Neural cell (in vitro differentiated cells): ENCODE data around the gene CEACAM6. TPM values are rescaled to one million over a fixed set of nuclear protein-coding genes. Genes with fewer than 3 reads are reported as not detected.

Experiments
- H2AFZ ChIP-seq: fragments of 200-600, 300-800 bp; sonication (generic), shearing (Covaris generic); 2 replicates; pipeline ENCODE4 v1.6.0; 2014; ENCODE audit warnings: low read depth, mild to moderate bottlenecking, antibody characterized with exemption, low read length, moderate library complexity
- H3F3A ChIP-seq: fragments of 200-600 bp; shearing (Covaris generic); 2 replicates; pipeline ENCODE4 v1.6.1; 2016; ENCODE audit warnings: mild to moderate bottlenecking, moderate library complexity, mixed read lengths, antibody characterized with exemption, low read length; ENCODE audit not compliant: insufficient read depth, poor library complexity, severe bottlenecking
- H3K27ac ChIP-seq: fragments of 200-600, 300-800 bp; sonication (generic), shearing (Covaris generic); 2 replicates; pipeline ENCODE4 v1.5.1; 2014; ENCODE audit warnings: mild to moderate bottlenecking, low read length, moderate library complexity
- H3K27me3 ChIP-seq: fragments of 300-800, 200-600 bp; sonication (generic), shearing (Covaris generic); 2 replicates; pipeline ENCODE4 v1.6.0; 2014; ENCODE audit warnings: mild to moderate bottlenecking, low read depth, low read length, moderate library complexity; ENCODE audit not compliant: insufficient read depth
- H3K36me3 ChIP-seq: fragments of 300-800, 200-600 bp; sonication (generic), shearing (Covaris generic); 2 replicates; pipeline ENCODE4 v1.5.1; 2014; ENCODE audit warnings: mild to moderate bottlenecking, antibody characterized with exemption, low read length, moderate library complexity; ENCODE audit not compliant: insufficient read depth
- H3K4me2 ChIP-seq: fragments of 300-800, 200-600 bp; sonication (generic), shearing (Covaris generic); 2 replicates; pipeline ENCODE4 v1.6.0; 2014; ENCODE audit warnings: mild to moderate bottlenecking, low read length
- H3K4me3 ChIP-seq: fragments of 300-800, 200-600 bp; sonication (generic), shearing (Covaris generic); 2 replicates; pipeline ENCODE4 v1.5.1; 2014; ENCODE audit warnings: mild to moderate bottlenecking, low read length, moderate library complexity
- H3K79me2 ChIP-seq: fragments of 200-600 bp; shearing (Covaris generic); replicated peaks from 2 replicates; pipeline ENCODE4 v1.6.0; 2014; ENCODE audit warnings: mild to moderate bottlenecking, low read length, moderate library complexity; ENCODE audit not compliant: insufficient read depth
- H3K9ac ChIP-seq: fragments of 300-800, 200-600 bp; sonication (generic), shearing (Covaris generic); 2 replicates; pipeline ENCODE4 v1.6.1; 2016; ENCODE audit warnings: mild to moderate bottlenecking, low read length, mixed read lengths
- H3K9me2 ChIP-seq: fragments of 200-600 bp; shearing (Covaris generic); 2 replicates; pipeline ENCODE4 v1.6.1; 2016; ENCODE audit warnings: mild to moderate bottlenecking, low read length, mixed read lengths; ENCODE audit not compliant: insufficient read depth
- H3K9me3 ChIP-seq: fragments of 200-600, 300-800 bp; sonication (generic), shearing (Covaris generic); 2 replicates; pipeline ENCODE4 v1.6.1; 2016; ENCODE audit warnings: mild to moderate bottlenecking, mixed run types, low read length, moderate library complexity, mixed read lengths
- H4K20me1 ChIP-seq: fragments of 200-600 bp; shearing (Covaris generic); 2 replicates; pipeline ENCODE4 v1.6.1; 2016; ENCODE audit warnings: mild to moderate bottlenecking, mixed run types; ENCODE audit not compliant: insufficient read depth
- EP300 ChIP-seq: fragments of 450-650 bp; conservative IDR thresholded peaks from 2 replicates; pipeline ENCODE4 v1.6.1; 2014; ENCODE audit warnings: antibody characterized with exemption, mild to moderate bottlenecking, moderate library complexity; ENCODE audit not compliant: poor library complexity, severe bottlenecking
- EZH2 ChIP-seq: fragments of 200-600, 300-800 bp; shearing (Covaris generic), sonication (generic); IDR thresholded peaks from 2 replicates; pipeline ENCODE4 v1.6.1; 2014; ENCODE audit warnings: antibody characterized with exemption, low read length, borderline replicate concordance, mild to moderate bottlenecking; ENCODE audit not compliant: insufficient read depth, poor library complexity, severe bottlenecking
- MXI1 ChIP-seq: fragments of 450-650 bp; conservative IDR thresholded peaks from 2 replicates; pipeline ENCODE4 v1.6.1; 2014; ENCODE audit warnings: antibody characterized with exemption, mild to moderate bottlenecking; ENCODE audit not compliant: poor library complexity, severe bottlenecking
- POLR2AphosphoS5 ChIP-seq: IDR thresholded peaks from 2 replicates; pipeline ENCODE4 v1.6.1; 2012
- RAD21 ChIP-seq: fragments of 450-650 bp; conservative IDR thresholded peaks from 2 replicates; pipeline ENCODE4 v1.6.1; 2014; ENCODE audit warnings: antibody characterized with exemption, mild to moderate bottlenecking, moderate library complexity
- REST ChIP-seq: IDR thresholded peaks from 2 replicates; pipeline ENCODE4 v1.6.1; 2012; ENCODE audit warnings: borderline replicate concordance
- SMC3 ChIP-seq: fragments of 450-650 bp; conservative IDR thresholded peaks from 2 replicates; pipeline ENCODE4 v1.6.1; 2014; ENCODE audit warnings: antibody characterized with exemption, mild to moderate bottlenecking, moderate library complexity; ENCODE audit not compliant: poor library complexity
- TAF1 ChIP-seq: IDR thresholded peaks from 2 replicates; pipeline ENCODE4 v1.6.1; 2012; ENCODE audit warnings: low read depth
- polyA plus RNA-seq: library from polyadenylated mRNA; depleted of rRNA; stranded (reverse); fragments of >200 nt; gene quantifications from 2 replicates; pipeline ENCODE4 v1.2.3, GENCODE V29; 2014
- TF ChIP-seq, protein P1 (sequence below): fragments of 450-650 bp; IDR thresholded peaks from 2 replicates; pipeline ENCODE4 v1.5.1; 2014; ENCODE audit warnings: antibody characterized with exemption, mild to moderate bottlenecking, moderate library complexity; ENCODE audit not compliant: poor library complexity, severe bottlenecking

The CEACAM6 gene
- polyA plus RNA-seq, 1 donor from 2014 or later, result not detected

GRCh38 chr19:41776700-41777099, 21.4 kb downstream of the CEACAM6 start:
- Histone ChIP-seq H3F3A (no peaks in the 10 kb centered on the region), H4K20me1 (no peaks in the 10 kb centered on the region), H3K27ac (no peak overlapping the region), H2AFZ (no peak overlapping the region), H3K36me3 (no peaks in the 10 kb centered on the region), H3K4me2 (no peak overlapping the region), H3K79me2 (no peaks in the 10 kb centered on the region), H3K9me2 (no peaks in the 10 kb centered on the region), H3K9ac (no peak overlapping the region), H3K4me3 (no peak overlapping the region), H3K9me3 (no peaks in the 10 kb centered on the region), H3K27me3 (no peaks in the 10 kb centered on the region)
- no peak for TF ChIP-seq MXI1
- TF ChIP-seq SMC3, result no peak
- TF ChIP-seq, protein P1, sequence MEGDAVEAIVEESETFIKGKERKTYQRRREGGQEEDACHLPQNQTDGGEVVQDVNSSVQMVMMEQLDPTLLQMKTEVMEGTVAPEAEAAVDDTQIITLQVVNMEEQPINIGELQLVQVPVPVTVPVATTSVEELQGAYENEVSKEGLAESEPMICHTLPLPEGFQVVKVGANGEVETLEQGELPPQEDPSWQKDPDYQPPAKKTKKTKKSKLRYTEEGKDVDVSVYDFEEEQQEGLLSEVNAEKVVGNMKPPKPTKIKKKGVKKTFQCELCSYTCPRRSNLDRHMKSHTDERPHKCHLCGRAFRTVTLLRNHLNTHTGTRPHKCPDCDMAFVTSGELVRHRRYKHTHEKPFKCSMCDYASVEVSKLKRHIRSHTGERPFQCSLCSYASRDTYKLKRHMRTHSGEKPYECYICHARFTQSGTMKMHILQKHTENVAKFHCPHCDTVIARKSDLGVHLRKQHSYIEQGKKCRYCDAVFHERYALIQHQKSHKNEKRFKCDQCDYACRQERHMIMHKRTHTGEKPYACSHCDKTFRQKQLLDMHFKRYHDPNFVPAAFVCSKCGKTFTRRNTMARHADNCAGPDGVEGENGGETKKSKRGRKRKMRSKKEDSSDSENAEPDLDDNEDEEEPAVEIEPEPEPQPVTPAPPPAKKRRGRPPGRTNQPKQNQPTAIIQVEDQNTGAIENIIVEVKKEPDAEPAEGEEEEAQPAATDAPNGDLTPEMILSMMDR, result no peak
- no peak for TF ChIP-seq TAF1
- no peak for TF ChIP-seq EP300
- no peak for TF ChIP-seq REST
- no peak for TF ChIP-seq POLR2AphosphoS5
- TF ChIP-seq RAD21, result no peak
- no peak for TF ChIP-seq EZH2

DNA sequence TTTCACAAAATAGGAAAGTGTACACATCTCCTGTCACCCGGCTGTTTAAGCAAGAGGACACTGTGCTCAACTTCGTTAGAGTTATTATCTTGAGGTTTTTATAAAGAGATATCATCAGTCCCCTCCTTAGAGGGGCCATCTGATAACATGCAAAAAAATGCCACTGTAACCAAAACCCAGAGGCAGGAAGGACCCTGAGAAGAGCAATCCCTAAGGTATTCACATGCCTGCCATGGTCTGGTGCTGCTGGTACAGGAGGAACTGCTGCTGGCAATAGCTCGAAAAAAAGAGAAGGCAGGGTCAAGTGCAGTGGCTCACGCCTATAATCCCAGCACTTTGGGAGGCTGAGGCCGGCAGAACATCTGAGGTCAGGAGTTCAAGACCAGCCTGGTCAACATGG, 28.3 kb downstream of the CEACAM6 start:
- Histone ChIP-seq H3F3A (no peaks in the 10 kb centered on the region), H2AFZ (no peak overlapping the region), H3K27ac (no peak overlapping the region), H3K9me2 (no peaks in the 10 kb centered on the region), H3K27me3 (peaks cover 6% of the 10 kb centered on the region), H4K20me1 (no peaks in the 10 kb centered on the region), H3K9ac (no peak overlapping the region), H3K79me2 (no peaks in the 10 kb centered on the region), H3K4me2 (no peak overlapping the region), H3K36me3 (no peaks in the 10 kb centered on the region), H3K4me3 (no peak overlapping the region), H3K9me3 (no peaks in the 10 kb centered on the region)
- TF ChIP-seq TAF1 (no peak), SMC3 (no peak)

- H3K4me3 ChIP-seq, result no peak overlapping the region
- H2AFZ ChIP-seq, result no peak overlapping the region
- no peaks in the 10 kb centered on the region for H3K9me2 ChIP-seq
- H3K36me3 ChIP-seq, result no peaks in the 10 kb centered on the region
- H4K20me1 ChIP-seq, result no peaks in the 10 kb centered on the region
- no peaks in the 10 kb centered on the region for H3K79me2 ChIP-seq
- no peak overlapping the region for H3K9ac ChIP-seq
- H3K9me3 ChIP-seq, result no peaks in the 10 kb centered on the region
- H3K27ac ChIP-seq, result no peak overlapping the region
- no peak for TF ChIP-seq REST
- no peak for TF ChIP-seq SMC3
- TF ChIP-seq, protein P1, result no peak
- no peak for TF ChIP-seq MXI1
- no peak for TF ChIP-seq TAF1
- no peak for TF ChIP-seq EP300
- no peak for TF ChIP-seq RAD21
- no peak for TF ChIP-seq EZH2
- TF ChIP-seq POLR2AphosphoS5, result no peak
- H3K4me2 ChIP-seq, result no peak overlapping the region
- H3K27me3 ChIP-seq, result peaks cover 6% of the 10 kb centered on the region
- no peaks in the 10 kb centered on the region for H3F3A ChIP-seq
Measured at GRCh38 chr19:41784312-41784711, 29.0 kb downstream of the CEACAM6 start.
